UCSD-AML1 (cell line): Measurements from ENCODE around the gene PARD3B.

Source experiments
- DNase-seq: peaks from one replicate; lab custom pipeline; 2025; ENCODE audit not compliant: unreplicated experiment; lab: John Stamatoyannopoulos, UW

PARD3B gene

GRCh38 chr2:204824751-204825453, 279.6 kb downstream of the PARD3B start:
- DNase-seq: no peak

GRCh38 chr2:204825681-204826080, 280.4 kb downstream of the PARD3B start:
- no peak for DNase-seq

- no peak for DNase-seq
Measured at GRCh38 chr2:204827701-204828590, 282.7 kb downstream of the PARD3B start.

- DNase-seq: no peak
Measured at GRCh38 chr2:204834716-204835384, 289.6 kb downstream of the PARD3B start.

- DNase-seq: no peak
Measured at GRCh38 chr2:204835786-204836185, 290.5 kb downstream of the PARD3B start.

GRCh38 chr2:204840504-204840903, 295.2 kb downstream of the PARD3B start:
- DNase-seq: no peak

GRCh38 chr2:204842068-204842467, 296.8 kb downstream of the PARD3B start:
- no peak for DNase-seq

- DNase-seq: no peak
Measured at GRCh38 chr2:204842661-204843485, 297.6 kb downstream of the PARD3B start.

- no peak for DNase-seq
Measured at GRCh38 chr2:204846471-204846870, 301.2 kb downstream of the PARD3B start.

GRCh38 chr2:204849892-204850291, 304.6 kb downstream of the PARD3B start:
- no peak for DNase-seq

GRCh38 chr2:204850581-204850980, 305.3 kb downstream of the PARD3B start:
- DNase-seq: no peak

GRCh38 chr2:204853905-204854304, 308.6 kb downstream of the PARD3B start:
- DNase-seq: no peak

- no peak for DNase-seq
Measured at GRCh38 chr2:204860274-204860673, 315.0 kb downstream of the PARD3B start.

GRCh38 chr2:204862809-204863208, 317.5 kb downstream of the PARD3B start:
- no peak for DNase-seq

- no peak for DNase-seq
Measured at GRCh38 chr2:204863336-204863735, 318.1 kb downstream of the PARD3B start.

GRCh38 chr2:204869132-204869823, 324.0 kb downstream of the PARD3B start:
- no peak for DNase-seq

GRCh38 chr2:204870053-204870452, 324.8 kb downstream of the PARD3B start:
- no peak for DNase-seq

GRCh38 chr2:204871231-204871953, 326.1 kb downstream of the PARD3B start:
- no peak for DNase-seq

- no peak for DNase-seq
Measured at GRCh38 chr2:204876311-204876710, 331.0 kb downstream of the PARD3B start.

- DNase-seq: no peak
Measured at GRCh38 chr2:204877691-204878090, 332.4 kb downstream of the PARD3B start.
